Progenitor cell of endocrine pancreas (in vitro differentiated cells): ENCODE results near the gene SERTAD1. TPM values are rescaled to one million over a fixed set of nuclear protein-coding genes. Genes with fewer than 3 reads are reported as not detected.
A peak's percentile ranks its signal among the peaks of the same experiment; 100 is the strongest.

Experiments
- DNase-seq: peaks from one replicate; pipeline ENCODE4 v3.0.0; 2021; ENCODE audit warnings: low spot score; ENCODE audit not compliant: unreplicated experiment
- H3K27ac Mint-ChIP-seq: 2 replicates; pipeline ENCODE4 v1.8.0; 2021; ENCODE audit warnings: mild to moderate bottlenecking, moderate library complexity, mixed read lengths
- H3K27me3 Mint-ChIP-seq: 2 replicates; pipeline ENCODE4 v1.8.0; 2021; ENCODE audit warnings: mixed read lengths
- H3K36me3 Mint-ChIP-seq: 2 replicates; pipeline ENCODE4 v1.8.0; 2022; ENCODE audit warnings: mixed read lengths; ENCODE audit not compliant: insufficient read depth
- H3K4me1 Mint-ChIP-seq: 2 replicates; pipeline ENCODE4 v1.8.0; 2021; ENCODE audit warnings: low read depth, mixed read lengths
- H3K4me3 Mint-ChIP-seq: 2 replicates; pipeline ENCODE4 v1.8.0; 2021; ENCODE audit warnings: low read depth, mild to moderate bottlenecking, moderate library complexity, mixed read lengths
- H3K9me3 Mint-ChIP-seq: 2 replicates; pipeline ENCODE4 v1.8.0; 2021; ENCODE audit warnings: low read depth, mixed read lengths
- total RNA-seq: library from RNA; stranded (reverse); gene quantifications from 2 replicates; pipeline ENCODE4 v1.2.1, GENCODE V29; 2021
- TF ChIP-seq, protein P1 (sequence below): fragments of 200-600 bp; sonication (generic); IDR thresholded peaks from one replicate; pipeline ENCODE4 v1.5.0; 2021; ENCODE audit warnings: antibody characterized with exemption, mild to moderate bottlenecking; ENCODE audit not compliant: unreplicated experiment

The SERTAD1 gene
- total RNA-seq, 1 donor from 2014 or later, result 4.4 TPM

DNA sequence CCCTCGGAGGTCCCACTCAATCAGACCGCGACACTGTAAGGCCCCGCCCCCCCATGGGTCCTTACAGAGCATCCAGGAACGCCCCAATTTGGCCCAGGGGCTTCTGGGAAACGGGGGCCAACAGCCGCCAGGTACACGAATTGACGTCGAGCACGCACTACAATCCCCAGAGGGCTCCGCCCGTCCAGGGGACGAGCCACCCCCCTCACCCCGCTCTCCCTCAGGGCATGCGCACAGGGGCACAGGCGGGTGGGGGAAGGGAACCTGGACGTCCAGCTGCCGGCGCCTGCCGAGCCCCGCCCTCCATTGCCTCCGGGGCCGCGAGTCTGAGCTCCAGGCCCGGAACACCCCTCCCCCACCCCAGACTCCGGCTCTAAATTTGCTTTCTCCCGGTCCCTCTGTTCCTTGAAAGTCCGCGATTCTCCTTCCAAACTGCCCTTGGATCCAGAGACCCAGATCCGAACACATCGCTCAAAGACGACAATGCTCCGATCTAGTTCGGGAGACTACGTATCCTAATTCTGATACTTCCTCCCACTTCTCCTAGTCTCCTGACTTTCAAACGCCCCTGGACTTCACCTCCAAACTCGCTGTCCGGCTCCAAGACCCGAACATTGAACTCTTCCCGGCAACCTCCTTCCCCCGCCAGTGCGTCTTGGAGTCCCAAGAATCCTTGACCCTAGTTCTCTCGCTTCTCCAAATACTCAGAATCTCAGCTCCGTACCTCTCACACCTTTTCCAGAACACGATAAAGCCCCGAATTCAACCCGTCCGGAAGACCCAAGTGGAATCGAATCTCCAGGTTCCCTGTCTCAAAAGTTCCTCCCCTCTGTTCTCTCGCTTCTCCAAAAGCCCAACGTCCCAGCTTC lies 17.6 kb upstream of the SERTAD1 start:
- DNase-seq, result peak; percentile 99
- Mint-ChIP-seq H3K9me3 (no peaks in the 10 kb centered on the region), H3K4me1 (peaks cover 17% of the 10 kb centered on the region), H3K4me3 (peak overlapping the region; percentile 95), H3K27ac (peak overlapping the region; percentile 99), H3K36me3 (peaks cover 7% of the 10 kb centered on the region), H3K27me3 (no peaks in the 10 kb centered on the region)
- TF ChIP-seq, protein P1, sequence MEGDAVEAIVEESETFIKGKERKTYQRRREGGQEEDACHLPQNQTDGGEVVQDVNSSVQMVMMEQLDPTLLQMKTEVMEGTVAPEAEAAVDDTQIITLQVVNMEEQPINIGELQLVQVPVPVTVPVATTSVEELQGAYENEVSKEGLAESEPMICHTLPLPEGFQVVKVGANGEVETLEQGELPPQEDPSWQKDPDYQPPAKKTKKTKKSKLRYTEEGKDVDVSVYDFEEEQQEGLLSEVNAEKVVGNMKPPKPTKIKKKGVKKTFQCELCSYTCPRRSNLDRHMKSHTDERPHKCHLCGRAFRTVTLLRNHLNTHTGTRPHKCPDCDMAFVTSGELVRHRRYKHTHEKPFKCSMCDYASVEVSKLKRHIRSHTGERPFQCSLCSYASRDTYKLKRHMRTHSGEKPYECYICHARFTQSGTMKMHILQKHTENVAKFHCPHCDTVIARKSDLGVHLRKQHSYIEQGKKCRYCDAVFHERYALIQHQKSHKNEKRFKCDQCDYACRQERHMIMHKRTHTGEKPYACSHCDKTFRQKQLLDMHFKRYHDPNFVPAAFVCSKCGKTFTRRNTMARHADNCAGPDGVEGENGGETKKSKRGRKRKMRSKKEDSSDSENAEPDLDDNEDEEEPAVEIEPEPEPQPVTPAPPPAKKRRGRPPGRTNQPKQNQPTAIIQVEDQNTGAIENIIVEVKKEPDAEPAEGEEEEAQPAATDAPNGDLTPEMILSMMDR, result no peak

DNA sequence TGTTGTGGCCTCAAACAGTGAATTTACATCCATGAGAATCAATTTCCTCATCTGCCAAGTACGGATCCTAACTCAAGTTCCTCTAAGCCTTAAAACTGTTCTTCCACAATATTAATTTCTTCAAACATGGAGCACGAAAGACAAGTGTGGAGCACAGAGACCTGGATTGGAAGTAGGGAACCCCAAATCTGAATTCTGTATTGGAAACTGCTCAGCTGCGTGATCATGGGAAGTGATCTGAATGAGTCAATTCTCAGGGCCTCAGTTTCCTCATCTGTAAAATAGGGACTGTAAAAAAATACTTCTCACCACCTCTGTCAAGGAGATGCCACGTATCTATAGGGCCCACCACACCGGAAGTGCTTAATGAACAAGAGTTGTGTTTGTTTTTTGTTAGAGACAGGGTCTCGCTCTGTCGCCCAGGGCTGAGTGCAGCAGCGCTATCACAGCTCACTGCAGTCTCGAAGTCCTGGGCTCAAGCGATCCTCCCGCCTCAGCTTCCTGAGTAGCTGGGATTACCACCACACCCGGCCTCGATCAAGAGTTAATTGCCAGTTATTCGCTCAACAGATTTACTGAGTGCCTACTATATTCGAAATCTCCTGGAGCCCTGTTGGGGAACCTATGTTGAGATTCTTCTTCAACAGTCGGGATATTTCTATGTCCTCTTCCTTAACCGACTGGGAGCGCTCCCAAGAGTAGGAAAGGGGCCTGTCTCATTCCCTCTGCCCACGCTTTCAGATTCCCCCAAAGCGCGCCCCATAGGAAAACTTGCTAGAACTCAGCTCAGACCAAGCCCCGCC lies 16.7 kb upstream of the SERTAD1 start:
- Mint-ChIP-seq H3K4me1 (peaks cover 17% of the 10 kb centered on the region), H3K27me3 (no peaks in the 10 kb centered on the region), H3K36me3 (peaks cover 7% of the 10 kb centered on the region), H3K27ac (peak overlapping the region; percentile 97), H3K4me3 (peak overlapping the region; percentile 95), H3K9me3 (no peaks in the 10 kb centered on the region)
- DNase-seq, result no peak
- TF ChIP-seq, protein P1, result no peak

DNA sequence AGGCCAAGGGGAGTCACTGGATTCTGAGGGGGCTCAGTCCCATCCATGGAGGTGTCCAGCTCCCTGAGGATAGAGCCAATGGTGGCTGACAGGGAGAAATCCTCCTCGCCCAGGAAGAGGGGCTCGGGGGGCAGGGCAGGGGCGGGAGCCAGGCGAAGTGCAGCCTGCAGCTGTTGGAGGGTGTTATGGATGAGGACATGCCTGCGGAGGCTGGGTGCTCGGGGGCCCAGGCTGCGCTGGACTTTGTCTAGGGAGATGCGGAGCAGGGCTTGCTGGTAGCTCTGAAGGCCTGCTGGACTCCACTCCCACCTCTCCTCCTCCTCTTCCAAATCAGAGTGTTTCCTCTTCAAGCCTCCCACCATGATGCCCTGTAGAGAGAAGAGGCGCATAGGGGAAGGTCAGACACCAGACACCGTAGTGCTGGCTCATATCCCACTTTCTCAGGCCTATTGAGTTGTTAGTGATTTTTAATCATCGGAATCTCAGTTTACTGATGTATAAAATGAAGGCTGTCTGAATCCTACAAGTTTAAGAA lies 16.0 kb upstream of the SERTAD1 start:
- no peaks in the 10 kb centered on the region for H3K9me3 Mint-ChIP-seq
- no peak for DNase-seq
- TF ChIP-seq, protein P1, result no peak
- H3K4me3 Mint-ChIP-seq, result peak overlapping the region; percentile 95
- no peaks in the 10 kb centered on the region for H3K27me3 Mint-ChIP-seq
- H3K4me1 Mint-ChIP-seq, result peaks cover 17% of the 10 kb centered on the region
- H3K36me3 Mint-ChIP-seq, result peaks cover 7% of the 10 kb centered on the region
- peak overlapping the region; percentile 97 for H3K27ac Mint-ChIP-seq

DNA sequence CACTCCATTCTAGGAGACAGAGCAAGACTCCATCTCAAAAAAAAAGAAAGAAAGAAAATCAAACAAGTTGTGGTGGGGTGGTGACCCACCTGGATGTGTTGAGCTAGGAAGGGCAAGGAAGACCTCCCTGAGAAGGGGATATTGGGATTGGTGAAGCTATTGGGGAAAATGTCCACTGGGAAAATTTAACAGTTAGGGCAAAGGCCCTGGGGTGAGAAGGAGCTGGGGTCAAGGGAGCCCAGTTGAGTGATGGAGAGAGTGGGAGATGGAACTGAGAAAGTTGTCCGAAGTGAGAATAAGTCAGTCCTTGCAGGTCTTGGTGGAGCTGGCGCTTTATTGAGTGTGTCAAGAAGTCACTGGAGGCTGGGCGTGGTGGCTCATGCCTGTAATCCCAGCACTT lies 12.5 kb upstream of the SERTAD1 start:
- Mint-ChIP-seq H3K27ac (peak overlapping the region; percentile 83), H3K36me3 (peaks cover 7% of the 10 kb centered on the region), H3K4me1 (peaks cover 17% of the 10 kb centered on the region), H3K4me3 (no peak overlapping the region), H3K27me3 (no peaks in the 10 kb centered on the region), H3K9me3 (peaks cover 3% of the 10 kb centered on the region)
- TF ChIP-seq, protein P1, result no peak
- no peak for DNase-seq
